ENCODE results near the gene CSF2RB. TPM values are rescaled to one million over a fixed set of nuclear protein-coding genes. Genes with fewer than 3 reads are reported as not detected.

Gene CSF2RB
- total RNA-seq, 1 experiment from 2014 or later = not detected

DNA sequence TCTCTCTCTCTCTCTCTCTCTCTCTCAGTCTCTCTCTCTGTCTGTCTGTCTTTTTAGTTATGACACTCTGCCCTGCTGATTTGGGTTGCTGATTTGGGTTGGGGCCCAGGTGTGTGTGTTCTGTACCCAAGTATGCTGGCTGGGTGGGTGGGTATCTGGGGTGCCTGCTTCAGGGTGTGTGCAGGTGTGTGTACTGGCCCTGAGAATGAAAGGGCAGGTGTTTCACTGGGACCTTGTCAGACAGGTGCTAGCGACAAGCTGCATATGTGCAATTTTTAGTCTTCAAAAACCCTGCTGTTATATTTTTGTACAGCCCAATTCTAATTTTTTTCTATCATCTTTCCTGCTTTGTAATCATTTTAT, 943 bp downstream of the CSF2RB start:
- intact Hi-C loops (cut with micrococcal nuclease; ENCODE audit: unreplicated experiment) = loop anchor here (5.0 kb wide), 1 partner anchor 42 kb away; no protein-coding TSS in a partner anchor
- no peak overlapping the region for H3K27ac ChIP-seq
- DNase-seq = no peak
- no peaks in the 10 kb centered on the region for H3K36me3 ChIP-seq (ENCODE audit: low read depth)
- POLR2A ChIA-PET (ENCODE audit: unreplicated experiment) = no interaction called here
- H3F3A ChIP-seq (ENCODE audit: insufficient read depth, low read depth) = no peaks in the 10 kb centered on the region
- H3K9me3 ChIP-seq (ENCODE audit: insufficient read depth, low read depth) = no peaks in the 10 kb centered on the region
- 0 out of 2 replicates have a peak, but pooled peaks cover 20% of the 10 kb centered on the region for H3K4me1 ChIP-seq (replicated peaks; ENCODE audit: insufficient read depth)
- H3K4me2 ChIP-seq = no peak overlapping the region
- no peaks in the 10 kb centered on the region for H3K27me3 ChIP-seq (ENCODE audit: insufficient read depth, low read depth)
- H3K4me3 ChIP-seq = no peak overlapping the region
- no peaks in the 10 kb centered on the region for H3K9me2 ChIP-seq (ENCODE audit: insufficient read depth)
- H3K79me2 ChIP-seq (ENCODE audit: low read depth) = no peaks in the 10 kb centered on the region
- no TSS peak for BruUV-seq (replicated peaks)
- CTCF ChIA-PET = interaction anchor here (0.6 kb wide), 1 partner anchor 246 kb away, joined by 3 read pairs; no protein-coding TSS in a partner anchor
- H2AFZ ChIP-seq = no peak overlapping the region
- H4K20me1 ChIP-seq (ENCODE audit: insufficient read depth) = no peaks in the 10 kb centered on the region
- TF ChIP-seq, protein P1, sequence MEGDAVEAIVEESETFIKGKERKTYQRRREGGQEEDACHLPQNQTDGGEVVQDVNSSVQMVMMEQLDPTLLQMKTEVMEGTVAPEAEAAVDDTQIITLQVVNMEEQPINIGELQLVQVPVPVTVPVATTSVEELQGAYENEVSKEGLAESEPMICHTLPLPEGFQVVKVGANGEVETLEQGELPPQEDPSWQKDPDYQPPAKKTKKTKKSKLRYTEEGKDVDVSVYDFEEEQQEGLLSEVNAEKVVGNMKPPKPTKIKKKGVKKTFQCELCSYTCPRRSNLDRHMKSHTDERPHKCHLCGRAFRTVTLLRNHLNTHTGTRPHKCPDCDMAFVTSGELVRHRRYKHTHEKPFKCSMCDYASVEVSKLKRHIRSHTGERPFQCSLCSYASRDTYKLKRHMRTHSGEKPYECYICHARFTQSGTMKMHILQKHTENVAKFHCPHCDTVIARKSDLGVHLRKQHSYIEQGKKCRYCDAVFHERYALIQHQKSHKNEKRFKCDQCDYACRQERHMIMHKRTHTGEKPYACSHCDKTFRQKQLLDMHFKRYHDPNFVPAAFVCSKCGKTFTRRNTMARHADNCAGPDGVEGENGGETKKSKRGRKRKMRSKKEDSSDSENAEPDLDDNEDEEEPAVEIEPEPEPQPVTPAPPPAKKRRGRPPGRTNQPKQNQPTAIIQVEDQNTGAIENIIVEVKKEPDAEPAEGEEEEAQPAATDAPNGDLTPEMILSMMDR (conservative IDR thresholded peaks at IDR 0.05) = no peak
- TF ChIP-seq EZH2 (IDR thresholded peaks at IDR 0.05; ENCODE audit: low read depth) = no peak

DNA sequence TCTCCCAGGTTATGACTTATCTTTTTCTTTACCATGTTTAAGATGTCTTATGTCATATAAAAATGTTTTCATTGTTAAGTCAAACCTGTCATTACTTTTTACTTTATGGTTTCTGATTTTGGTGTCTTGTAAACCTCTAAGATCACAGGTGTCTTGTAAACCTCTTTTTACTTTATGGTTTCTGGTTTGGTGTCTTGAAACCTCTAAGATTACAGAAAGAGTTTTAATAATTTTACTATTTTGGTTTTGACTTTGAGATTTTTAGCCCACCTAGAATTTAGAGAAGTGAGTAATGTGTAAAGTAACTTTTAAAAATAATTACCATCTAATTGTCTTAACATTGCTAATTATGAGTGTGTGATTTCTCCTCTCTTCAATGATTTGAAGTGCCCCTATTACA, 2.6 kb downstream of the CSF2RB start:
- Histone ChIP-seq H3K4me3 (no peak overlapping the region), H3K9me2 (ENCODE audit: insufficient read depth) (no peaks in the 10 kb centered on the region), H3K27me3 (ENCODE audit: insufficient read depth, low read depth) (no peaks in the 10 kb centered on the region), H3F3A (ENCODE audit: insufficient read depth, low read depth) (peaks cover 8% of the 10 kb centered on the region; the same call in 1 of the 2 replicates), H3K9me3 (ENCODE audit: insufficient read depth, low read depth) (no peaks in the 10 kb centered on the region), H3K79me2 (ENCODE audit: low read depth) (no peaks in the 10 kb centered on the region), H4K20me1 (ENCODE audit: insufficient read depth) (no peaks in the 10 kb centered on the region), H3K4me1 (replicated peaks; ENCODE audit: insufficient read depth) (0 out of 2 replicates have a peak, but pooled peaks cover 8% of the 10 kb centered on the region), H3K27ac (no peak overlapping the region), H3K4me2 (no peak overlapping the region), H3K36me3 (ENCODE audit: low read depth) (no peaks in the 10 kb centered on the region), H2AFZ (no peak overlapping the region)
- TF ChIP-seq, protein P1 (conservative IDR thresholded peaks at IDR 0.05) = no peak
- no peak for TF ChIP-seq EZH2 (IDR thresholded peaks at IDR 0.05; ENCODE audit: low read depth)
- intact Hi-C loops (cut with micrococcal nuclease; ENCODE audit: unreplicated experiment) = no loop called here
- no TSS peak for BruUV-seq (replicated peaks)
- POLR2A ChIA-PET (ENCODE audit: unreplicated experiment) = no interaction called here
- no peak for DNase-seq
- CTCF ChIA-PET = no interaction called here

DNA sequence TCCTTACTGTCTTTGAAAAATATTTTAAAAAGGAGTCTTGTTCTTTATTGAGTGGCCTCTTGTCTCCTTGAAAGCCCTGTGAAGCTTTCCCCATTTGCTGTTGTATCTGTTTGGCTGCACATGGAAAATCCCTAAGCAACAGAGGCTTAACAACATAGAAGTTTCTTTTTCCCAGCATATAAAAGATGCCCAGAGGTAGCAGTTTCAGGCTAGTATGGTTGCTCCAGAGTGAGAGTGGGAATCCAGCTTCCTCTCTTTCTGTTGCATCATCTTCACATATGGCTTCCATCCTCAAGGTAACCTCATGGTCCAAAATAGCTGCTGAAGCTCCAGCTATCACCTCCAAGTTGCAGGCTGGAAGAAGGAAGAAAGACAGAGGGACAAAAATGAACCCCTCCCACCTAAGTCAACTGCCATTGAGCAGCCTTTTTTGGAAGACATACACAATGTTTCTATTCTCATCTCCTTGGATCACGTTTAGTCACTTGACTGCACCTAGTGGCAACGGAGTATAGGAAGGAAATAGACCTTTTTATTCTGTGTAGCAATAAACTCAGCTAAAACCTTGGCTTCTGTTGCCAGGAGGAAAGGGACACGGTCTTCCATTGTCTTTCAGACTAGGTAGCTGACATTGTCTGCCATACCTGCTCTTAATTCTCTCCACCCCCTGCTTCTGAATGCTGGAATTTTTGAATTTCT, 5.3 kb downstream of the CSF2RB start:
- no peaks in the 10 kb centered on the region for H3K9me3 ChIP-seq (ENCODE audit: insufficient read depth, low read depth)
- H3K79me2 ChIP-seq (ENCODE audit: low read depth) = no peaks in the 10 kb centered on the region
- no peak overlapping the region for H3K4me3 ChIP-seq
- POLR2A ChIA-PET (ENCODE audit: unreplicated experiment) = no interaction called here
- CTCF ChIA-PET = no interaction called here
- TF ChIP-seq, protein P1 (conservative IDR thresholded peaks at IDR 0.05) = no peak
- TF ChIP-seq EZH2 (IDR thresholded peaks at IDR 0.05; ENCODE audit: low read depth) = no peak
- H3K27ac ChIP-seq = no peak overlapping the region
- H3K9me2 ChIP-seq (ENCODE audit: insufficient read depth) = no peaks in the 10 kb centered on the region
- no peak for DNase-seq
- H3K4me1 ChIP-seq (replicated peaks; ENCODE audit: insufficient read depth) = peaks cover 14% of the 10 kb centered on the region; the same call in 1 of the 2 replicates
- H3K27me3 ChIP-seq (ENCODE audit: insufficient read depth, low read depth) = no peaks in the 10 kb centered on the region
- no peaks in the 10 kb centered on the region for H3K36me3 ChIP-seq (ENCODE audit: low read depth)
- no TSS peak for BruUV-seq (replicated peaks)
- H2AFZ ChIP-seq = no peak overlapping the region
- no peak overlapping the region for H3K4me2 ChIP-seq
- peaks cover 8% of the 10 kb centered on the region; the same call in 1 of the 2 replicates for H3F3A ChIP-seq (ENCODE audit: insufficient read depth, low read depth)
- intact Hi-C loops (cut with micrococcal nuclease; ENCODE audit: unreplicated experiment) = no loop called here
- H4K20me1 ChIP-seq (ENCODE audit: insufficient read depth) = no peaks in the 10 kb centered on the region
